A549 (cell line): ENCODE measurements around the gene FBF1. TPM values are rescaled to one million over a fixed set of nuclear protein-coding genes. Genes with fewer than 3 reads are reported as not detected.

Source experiments
- ATAC-seq, 2 experiments: fragments of 200-7000 bp in 1 of 2; fragments of >200 bp in 1 of 2; cut with Nextera tagmentation in 1 of 2; cut with Tn5 transposase in 1 of 2; 3 replicates each; pipeline versions ENCODE4 v1.8.0 to v1.9.1; 2018 to 2020; ENCODE audit warnings: mild to moderate bottlenecking in 1 of 2, moderate library complexity in 1 of 2
- CTCF ChIA-PET: fragments of 300-600 bp; sonication (Branson Sonifier 250); formaldehyde crosslinking; extraction: SDS; loops from one replicate; lab custom pipeline; 2021; ENCODE audit warnings: antibody characterized with exemption, inconsistent platforms; lab: Yijun Ruan, JAX
- POLR2A ChIA-PET: fragments of 350-600 bp; formaldehyde crosslinking; extraction: SDS; loops from one replicate; lab custom pipeline; 2021; ENCODE audit warnings: antibody characterized with exemption, inconsistent platforms; lab: Yijun Ruan, JAX
- DNase-seq, 2 experiments: peaks; one replicate each; pipeline versions ENCODE4 v3.0.0 to v3.0.0-alpha.2; 2011 to 2016; ENCODE audit warnings: low read depth in 1 of 2, low spot score in 1 of 2
- FAIRE-seq: peaks from 2 replicates; lab custom pipeline; 2011; peaks lifted over from hg19 to GRCh38; lab: Jason Lieb, UNC
- H3K27ac ChIP-seq, 2 experiments: fragments of >200 bp; sonication (Bioruptor Twin); formaldehyde crosslinking; 3 replicates each; pipeline ENCODE4 v1.5.1; 2016 to 2017
- H3K4me1 ChIP-seq: fragments of >200 bp; sonication (Bioruptor Twin); formaldehyde crosslinking; 3 replicates; pipeline ENCODE4 v1.6.1; 2016
- H3K4me2 ChIP-seq: fragments of >200 bp; sonication (Bioruptor Twin); formaldehyde crosslinking; 3 replicates; pipeline ENCODE4 v1.6.1; 2016
- H3K4me3 ChIP-seq: fragments of >200 bp; sonication (Bioruptor Twin); formaldehyde crosslinking; 3 replicates; pipeline ENCODE4 v1.5.1; 2016
- H3K9me3 ChIP-seq: fragments of >200 bp; sonication (Bioruptor Twin); formaldehyde crosslinking; 3 replicates; pipeline ENCODE4 v1.6.1; 2016
- ATOH8 ChIP-seq: fragments of 250-450 bp; sonication (Bioruptor Pico); IDR thresholded peaks from 2 replicates; pipeline ENCODE4 v1.5.0; 2020; ENCODE audit warnings: low read depth, mild to moderate bottlenecking, moderate library complexity
- BCL3 ChIP-seq: fragments of >200 bp; sonication (Bioruptor Twin); formaldehyde crosslinking; IDR thresholded peaks from 3 replicates; pipeline ENCODE4 v1.6.1; 2016
- CBX2 ChIP-seq: fragments of 200-600 bp; sonication (generic); IDR thresholded peaks from 2 replicates; pipeline ENCODE4 v1.6.1; 2016; ENCODE audit warnings: low read depth, mild to moderate bottlenecking, borderline replicate concordance
- CEBPB ChIP-seq, 2 experiments: fragments of >200 bp in 1 of 2; sonication (Bioruptor Twin) in 1 of 2; formaldehyde crosslinking in 1 of 2; IDR thresholded peaks; 2 replicates each; pipeline ENCODE4 v1.6.1; 2012 to 2016
- CHD2 ChIP-seq: fragments of 150-350 bp; IDR thresholded peaks from 2 replicates; pipeline ENCODE4 v1.6.1; 2014; ENCODE audit warnings: low read length; ENCODE audit not compliant: partially characterized antibody
- E2F6 ChIP-seq: IDR thresholded peaks from 2 replicates; pipeline ENCODE4 v1.6.1; 2012; ENCODE audit warnings: low read depth, borderline replicate concordance
- FOSL2 ChIP-seq, 2 experiments: fragments of 450-650 bp in 1 of 2; fragments of >200 bp in 1 of 2; sonication (Bioruptor Twin) in 1 of 2; formaldehyde crosslinking; IDR thresholded peaks; 2 replicates each; pipeline versions ENCODE4 v1.5.0 to v1.6.1; 2016 to 2020; ENCODE audit warnings: mild to moderate bottlenecking in 1 of 2, moderate library complexity in 1 of 2
- GATA3 ChIP-seq: IDR thresholded peaks from 2 replicates; pipeline ENCODE4 v1.6.1; 2012; ENCODE audit warnings: borderline replicate concordance
- HMGXB4 ChIP-seq: fragments of 250-450 bp; sonication (Bioruptor Pico); IDR thresholded peaks from 2 replicates; pipeline ENCODE4 v1.5.0; 2021; ENCODE audit warnings: mild to moderate bottlenecking, moderate library complexity, borderline replicate concordance
- HOXB13 ChIP-seq: fragments of 250-450 bp; sonication (Bioruptor Pico); IDR thresholded peaks from 2 replicates; pipeline ENCODE4 v1.5.0; 2020; ENCODE audit warnings: low read depth, mild to moderate bottlenecking, moderate library complexity
- HOXB5 ChIP-seq: fragments of 250-450 bp; sonication (Bioruptor Pico); IDR thresholded peaks from 2 replicates; pipeline ENCODE4 v1.5.0; 2020; ENCODE audit warnings: mild to moderate bottlenecking, moderate library complexity
- JUNB ChIP-seq: fragments of >200 bp; sonication (Bioruptor Twin); formaldehyde crosslinking; IDR thresholded peaks from 2 replicates; pipeline ENCODE4 v1.6.1; 2016
- NFE2L2 ChIP-seq: fragments of 150-350 bp; conservative IDR thresholded peaks from 2 replicates; pipeline ENCODE4 v1.6.1; 2014; ENCODE audit warnings: low read length
- NR3C1 ChIP-seq: fragments of >200 bp; sonication (Bioruptor Twin); formaldehyde crosslinking; IDR thresholded peaks from 3 replicates; pipeline ENCODE4 v1.6.1; 2017
- POLR2A ChIP-seq: IDR thresholded peaks from 2 replicates; pipeline ENCODE4 v1.6.1; 2012; ENCODE audit warnings: mild to moderate bottlenecking, low read length
- RARB ChIP-seq: fragments of 250-450 bp; sonication (Bioruptor Pico); IDR thresholded peaks from 2 replicates; pipeline ENCODE4 v1.8.0; 2021; ENCODE audit warnings: mild to moderate bottlenecking, moderate library complexity
- TFCP2L1 ChIP-seq: fragments of 250-450 bp; sonication (Bioruptor Pico); IDR thresholded peaks from 2 replicates; pipeline ENCODE4 v1.5.0; 2021; ENCODE audit warnings: mild to moderate bottlenecking
- USF2 ChIP-seq: fragments of 450-650 bp; IDR thresholded peaks from 2 replicates; pipeline ENCODE4 v1.6.1; 2014; ENCODE audit warnings: antibody characterized with exemption
- ZFP36 ChIP-seq: fragments of 450-650 bp; IDR thresholded peaks from 2 replicates; pipeline ENCODE4 v1.6.1; 2014; ENCODE audit warnings: borderline replicate concordance; ENCODE audit not compliant: partially characterized antibody
- WGBS: methylation state at CpG from one replicate; pipeline ENCODE4 v1.1.6; 2017; ENCODE audit errors: missing lambda C conversion rate; 5-methylcytosine and 5-hydroxymethylcytosine counted together
- polyA plus RNA-seq, 4 experiments: library from polyadenylated mRNA; depleted of rRNA in 3 of 4; stranded (reverse); fragments of >200 nt; fragmentation: RNase III in 1 of 4; extraction: RNeasy Plus Mini Kit Qiagen cat#74134 plus additional on column Dnase treatment in 1 of 4; gene quantifications; 2 replicates in 3 of 4; 3 replicates in 1 of 4; pipeline ENCODE4 v1.2.3, GENCODE V29; 2011 to 2017

The FBF1 gene
- polyA plus RNA-seq, 2 of the 4 experiments (the other 2 are of a cell fraction): 8.5 to 17.8 TPM

GRCh38 chr17:75985986-75986385 is 45.1 kb upstream of the FBF1 start:
- no peak for TF ChIP-seq USF2
- TF ChIP-seq NFE2L2: no peak
- TF ChIP-seq, all 56 proteins: peak for 0
- no peak overlapping the region for H3K4me2 ChIP-seq
- no peak for FAIRE-seq
- no peaks in the 10 kb centered on the region for H3K9me3 ChIP-seq
- no peak overlapping the region for H3K4me3 ChIP-seq
- CTCF ChIA-PET: interaction anchor here (3.4 kb wide), 1 partner anchor 15 kb away, joined by 36 read pairs; the partner anchor contains the start of gene CDK3
- H3K27ac ChIP-seq: no peak overlapping the region
- 89% methylated on average over 4 of the region's 4 CpGs for WGBS
- H3K4me1 ChIP-seq: peaks cover 12% of the 10 kb centered on the region; the same call in 2 of the 3 replicates
- DNase-seq: no peak
- ATAC-seq: no peak
- POLR2A ChIA-PET: no interaction called here

- CTCF ChIA-PET: interaction anchor here (0.6 to 3.4 kb wide), 9 partner anchors 13 to 388 kb away, joined by 3 to 36 read pairs (median 4); partner anchors contain the start of gene CDK3
- POLR2A ChIA-PET: no interaction called here
- DNase-seq (no peak), FAIRE-seq (no peak), ATAC-seq (no peak)
- H3K27ac ChIP-seq: no peak overlapping the region
- H3K4me2 ChIP-seq: no peak overlapping the region
- H3K4me3 ChIP-seq: no peak overlapping the region
- no peaks in the 10 kb centered on the region for H3K9me3 ChIP-seq
- H3K4me1 ChIP-seq: peaks cover 20% of the 10 kb centered on the region; the same call in 2 of the 3 replicates
- no peak for TF ChIP-seq HMGXB4 (CRISPR knock-in tag)
- no peak for TF ChIP-seq USF2
- no peak for TF ChIP-seq TFCP2L1 (CRISPR knock-in tag)
- no peak for TF ChIP-seq ZFP36
- TF ChIP-seq HOXB13 (CRISPR knock-in tag): no peak
- no peak for TF ChIP-seq POLR2A
- no peak for TF ChIP-seq JUNB
- no peak for TF ChIP-seq HOXB5
- no peak for TF ChIP-seq CBX2
- TF ChIP-seq CEBPB (IDR thresholded peaks at IDR 0.05): no peak
- no peak for TF ChIP-seq NR3C1
- no peak for TF ChIP-seq E2F6
- TF ChIP-seq GATA3: no peak
- no peak for TF ChIP-seq FOSL2 (IDR thresholded peaks at IDR 0.05)
- TF ChIP-seq FOSL2 (CRISPR knock-in tag; IDR thresholded peaks at IDR 0.05): no peak
- TF ChIP-seq BCL3: no peak
- TF ChIP-seq ATOH8 (CRISPR knock-in tag): no peak
- TF ChIP-seq CHD2: no peak
- no peak for TF ChIP-seq RARB
- WGBS: 79% methylated on average over 6 of the region's 6 CpGs
Observed at GRCh38 chr17:75983501-75984181, 42.8 kb upstream of the FBF1 start.
